Measurements from ENCODE around the gene LIMCH1.

Gene LIMCH1

GRCh38 chr4:41569961-41570360, 32.0 kb downstream of the LIMCH1 start:
- Histone ChIP-seq H3K36me3 (ENCODE audit: control insufficient read depth, insufficient read depth, low read length) (no peaks in the 10 kb centered on the region), H3K9ac (ENCODE audit: low read length) (no peak overlapping the region), H3K4me3 (ENCODE audit: low read depth, low read length) (no peak overlapping the region), H3K4me1 (ENCODE audit: control insufficient read depth, insufficient read depth, low read length) (peaks cover 3% of the 10 kb centered on the region; the same call in 1 of the 2 replicates), H3K27me3 (ENCODE audit: control insufficient read depth, insufficient read depth, low read length) (no peaks in the 10 kb centered on the region), H3K9me3 (ENCODE audit: control insufficient read depth, insufficient read depth, low read depth, low read length) (no peaks in the 10 kb centered on the region), H3K27ac (ENCODE audit: low read depth, low read length) (no peak overlapping the region)

GRCh38 chr4:41571422-41571821, 33.5 kb downstream of the LIMCH1 start:
- no peak overlapping the region for H3K27ac ChIP-seq (ENCODE audit: low read depth, low read length)
- H3K4me1 ChIP-seq (ENCODE audit: control insufficient read depth, insufficient read depth, low read length): peaks cover 3% of the 10 kb centered on the region; the same call in 1 of the 2 replicates
- H3K9me3 ChIP-seq (ENCODE audit: control insufficient read depth, insufficient read depth, low read depth, low read length): no peaks in the 10 kb centered on the region
- H3K9ac ChIP-seq (ENCODE audit: low read length): no peak overlapping the region
- no peak overlapping the region for H3K4me3 ChIP-seq (ENCODE audit: low read depth, low read length)
- no peaks in the 10 kb centered on the region for H3K36me3 ChIP-seq (ENCODE audit: control insufficient read depth, insufficient read depth, low read length)
- no peaks in the 10 kb centered on the region for H3K27me3 ChIP-seq (ENCODE audit: control insufficient read depth, insufficient read depth, low read length)

- Histone ChIP-seq H3K9me3 (ENCODE audit: control insufficient read depth, insufficient read depth, low read depth, low read length) (no peaks in the 10 kb centered on the region), H3K27ac (ENCODE audit: low read depth, low read length) (no peak overlapping the region), H3K27me3 (ENCODE audit: control insufficient read depth, insufficient read depth, low read length) (no peaks in the 10 kb centered on the region), H3K4me3 (ENCODE audit: low read depth, low read length) (no peak overlapping the region), H3K9ac (ENCODE audit: low read length) (no peak overlapping the region), H3K36me3 (ENCODE audit: control insufficient read depth, insufficient read depth, low read length) (no peaks in the 10 kb centered on the region), H3K4me1 (ENCODE audit: control insufficient read depth, insufficient read depth, low read length) (peaks cover 3% of the 10 kb centered on the region; the same call in 1 of the 2 replicates)
Measured at GRCh38 chr4:41572516-41572915, 34.6 kb downstream of the LIMCH1 start.

- H3K9ac ChIP-seq (ENCODE audit: low read length): no peak overlapping the region
- no peaks in the 10 kb centered on the region for H3K27me3 ChIP-seq (ENCODE audit: control insufficient read depth, insufficient read depth, low read length)
- H3K4me3 ChIP-seq (ENCODE audit: low read depth, low read length): no peak overlapping the region
- no peaks in the 10 kb centered on the region for H3K36me3 ChIP-seq (ENCODE audit: control insufficient read depth, insufficient read depth, low read length)
- peaks cover 3% of the 10 kb centered on the region; the same call in 1 of the 2 replicates for H3K4me1 ChIP-seq (ENCODE audit: control insufficient read depth, insufficient read depth, low read length)
- no peak overlapping the region for H3K27ac ChIP-seq (ENCODE audit: low read depth, low read length)
- H3K9me3 ChIP-seq (ENCODE audit: control insufficient read depth, insufficient read depth, low read depth, low read length): peaks cover 1% of the 10 kb centered on the region; the same call in 1 of the 2 replicates
Measured at GRCh38 chr4:41572956-41573355, 35.0 kb downstream of the LIMCH1 start.

GRCh38 chr4:41573502-41574001, 35.6 kb downstream of the LIMCH1 start:
- H3K36me3 ChIP-seq (ENCODE audit: control insufficient read depth, insufficient read depth, low read length): no peaks in the 10 kb centered on the region
- peaks cover 3% of the 10 kb centered on the region; the same call in 1 of the 2 replicates for H3K4me1 ChIP-seq (ENCODE audit: control insufficient read depth, insufficient read depth, low read length)
- H3K9ac ChIP-seq (ENCODE audit: low read length): no peak overlapping the region
- no peaks in the 10 kb centered on the region for H3K27me3 ChIP-seq (ENCODE audit: control insufficient read depth, insufficient read depth, low read length)
- H3K9me3 ChIP-seq (ENCODE audit: control insufficient read depth, insufficient read depth, low read depth, low read length): peaks cover 6% of the 10 kb centered on the region; the same call in 1 of the 2 replicates
- no peak overlapping the region for H3K4me3 ChIP-seq (ENCODE audit: low read depth, low read length)
- H3K27ac ChIP-seq (ENCODE audit: low read depth, low read length): no peak overlapping the region

- Histone ChIP-seq H3K27ac (ENCODE audit: low read depth, low read length) (no peak overlapping the region), H3K9me3 (ENCODE audit: control insufficient read depth, insufficient read depth, low read depth, low read length) (peaks cover 6% of the 10 kb centered on the region; the same call in 1 of the 2 replicates), H3K4me3 (ENCODE audit: low read depth, low read length) (no peak overlapping the region), H3K9ac (ENCODE audit: low read length) (no peak overlapping the region), H3K4me1 (ENCODE audit: control insufficient read depth, insufficient read depth, low read length) (no peaks in the 10 kb centered on the region), H3K27me3 (ENCODE audit: control insufficient read depth, insufficient read depth, low read length) (no peaks in the 10 kb centered on the region), H3K36me3 (ENCODE audit: control insufficient read depth, insufficient read depth, low read length) (no peaks in the 10 kb centered on the region)
Measured at GRCh38 chr4:41575207-41575606, 37.2 kb downstream of the LIMCH1 start.

GRCh38 chr4:41575665-41576064, 37.7 kb downstream of the LIMCH1 start:
- no peak overlapping the region for H3K4me3 ChIP-seq (ENCODE audit: low read depth, low read length)
- H3K4me1 ChIP-seq (ENCODE audit: control insufficient read depth, insufficient read depth, low read length): no peaks in the 10 kb centered on the region
- peaks cover 6% of the 10 kb centered on the region; the same call in 1 of the 2 replicates for H3K9me3 ChIP-seq (ENCODE audit: control insufficient read depth, insufficient read depth, low read depth, low read length)
- H3K36me3 ChIP-seq (ENCODE audit: control insufficient read depth, insufficient read depth, low read length): no peaks in the 10 kb centered on the region
- H3K9ac ChIP-seq (ENCODE audit: low read length): no peak overlapping the region
- H3K27me3 ChIP-seq (ENCODE audit: control insufficient read depth, insufficient read depth, low read length): no peaks in the 10 kb centered on the region
- H3K27ac ChIP-seq (ENCODE audit: low read depth, low read length): no peak overlapping the region

GRCh38 chr4:41579043-41579442, 41.1 kb downstream of the LIMCH1 start:
- Histone ChIP-seq H3K9me3 (ENCODE audit: control insufficient read depth, insufficient read depth, low read depth, low read length) (peaks cover 6% of the 10 kb centered on the region; the same call in 1 of the 2 replicates), H3K9ac (ENCODE audit: low read length) (no peak overlapping the region), H3K27ac (ENCODE audit: low read depth, low read length) (no peak overlapping the region), H3K27me3 (ENCODE audit: control insufficient read depth, insufficient read depth, low read length) (no peaks in the 10 kb centered on the region), H3K36me3 (ENCODE audit: control insufficient read depth, insufficient read depth, low read length) (no peaks in the 10 kb centered on the region), H3K4me1 (ENCODE audit: control insufficient read depth, insufficient read depth, low read length) (no peaks in the 10 kb centered on the region), H3K4me3 (ENCODE audit: low read depth, low read length) (no peak overlapping the region)

GRCh38 chr4:41579526-41579925, 41.6 kb downstream of the LIMCH1 start:
- Histone ChIP-seq H3K36me3 (ENCODE audit: control insufficient read depth, insufficient read depth, low read length) (no peaks in the 10 kb centered on the region), H3K4me1 (ENCODE audit: control insufficient read depth, insufficient read depth, low read length) (no peaks in the 10 kb centered on the region), H3K9ac (ENCODE audit: low read length) (no peak overlapping the region), H3K4me3 (ENCODE audit: low read depth, low read length) (no peak overlapping the region), H3K9me3 (ENCODE audit: control insufficient read depth, insufficient read depth, low read depth, low read length) (peaks cover 7% of the 10 kb centered on the region; the same call in 1 of the 2 replicates), H3K27ac (ENCODE audit: low read depth, low read length) (no peak overlapping the region), H3K27me3 (ENCODE audit: control insufficient read depth, insufficient read depth, low read length) (no peaks in the 10 kb centered on the region)

GRCh38 chr4:41580007-41580406, 42.0 kb downstream of the LIMCH1 start:
- Histone ChIP-seq H3K36me3 (ENCODE audit: control insufficient read depth, insufficient read depth, low read length) (no peaks in the 10 kb centered on the region), H3K4me1 (ENCODE audit: control insufficient read depth, insufficient read depth, low read length) (no peaks in the 10 kb centered on the region), H3K9me3 (ENCODE audit: control insufficient read depth, insufficient read depth, low read depth, low read length) (peaks cover 12% of the 10 kb centered on the region), H3K27me3 (ENCODE audit: control insufficient read depth, insufficient read depth, low read length) (no peaks in the 10 kb centered on the region), H3K27ac (ENCODE audit: low read depth, low read length) (no peak overlapping the region), H3K4me3 (ENCODE audit: low read depth, low read length) (no peak overlapping the region), H3K9ac (ENCODE audit: low read length) (no peak overlapping the region)

- Histone ChIP-seq H3K27ac (ENCODE audit: low read depth, low read length) (no peak overlapping the region), H3K27me3 (ENCODE audit: control insufficient read depth, insufficient read depth, low read length) (no peaks in the 10 kb centered on the region)
Measured at GRCh38 chr4:41586675-41587225, 48.8 kb downstream of the LIMCH1 start.

More at GRCh38 chr4:41586675-41587225, 48.8 kb downstream of the LIMCH1 start:
- no peak overlapping the region for H3K4me3 ChIP-seq (ENCODE audit: low read depth, low read length)
- peaks cover 10% of the 10 kb centered on the region for H3K9me3 ChIP-seq (ENCODE audit: control insufficient read depth, insufficient read depth, low read depth, low read length)
- H3K9ac ChIP-seq (ENCODE audit: low read length): no peak overlapping the region
- no peaks in the 10 kb centered on the region for H3K4me1 ChIP-seq (ENCODE audit: control insufficient read depth, insufficient read depth, low read length)
- no peaks in the 10 kb centered on the region for H3K36me3 ChIP-seq (ENCODE audit: control insufficient read depth, insufficient read depth, low read length)

All from HUES6 (cell line).